Limb (tissue), 2 donors: Measurements from ENCODE around the gene PBLD.

Experiments used
- DNase-seq, 2 donors: peaks; one replicate each; pipeline ENCODE4 v3.0.0-alpha.2; 2016; ENCODE audit errors: extremely low spot score in 2 of 2

Gene PBLD

GRCh38 chr10:68332259-68333057 is at the start of gene PBLD:
TSS of gene PBLD (minus strand) at chr10:68332928. CDS start at chr10:68306844, 26,084 bp downstream.
- DNase-seq = peak; percentile 72 to 88

- DNase-seq = no peak
These were observed 38.9 kb upstream of the PBLD start for GRCh38 chr10:68371604-68372003.

- DNase-seq = no peak
These were observed 34.4 kb upstream of the PBLD start for GRCh38 chr10:68367121-68367520.

DNA sequence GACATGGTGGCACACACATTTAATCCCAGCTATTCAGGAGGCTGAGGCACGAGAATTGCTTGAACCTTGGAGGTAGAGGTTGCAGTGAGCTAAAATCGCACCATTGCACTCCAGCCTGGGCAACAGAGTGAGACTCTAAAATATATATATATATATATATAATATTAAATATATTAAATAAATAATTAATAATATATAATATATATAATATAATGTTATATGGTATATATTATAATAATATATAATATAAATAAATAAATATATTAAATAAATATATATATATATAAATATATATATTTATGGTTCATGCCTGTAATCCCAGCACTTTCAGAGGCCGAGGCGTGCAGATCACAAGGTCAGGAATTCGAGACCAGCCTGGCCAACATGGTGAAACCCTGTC is 33.9 kb upstream of the PBLD start:
- no peak for DNase-seq

GRCh38 chr10:68365611-68366010 is 32.9 kb upstream of the PBLD start:
- DNase-seq = no peak

DNA sequence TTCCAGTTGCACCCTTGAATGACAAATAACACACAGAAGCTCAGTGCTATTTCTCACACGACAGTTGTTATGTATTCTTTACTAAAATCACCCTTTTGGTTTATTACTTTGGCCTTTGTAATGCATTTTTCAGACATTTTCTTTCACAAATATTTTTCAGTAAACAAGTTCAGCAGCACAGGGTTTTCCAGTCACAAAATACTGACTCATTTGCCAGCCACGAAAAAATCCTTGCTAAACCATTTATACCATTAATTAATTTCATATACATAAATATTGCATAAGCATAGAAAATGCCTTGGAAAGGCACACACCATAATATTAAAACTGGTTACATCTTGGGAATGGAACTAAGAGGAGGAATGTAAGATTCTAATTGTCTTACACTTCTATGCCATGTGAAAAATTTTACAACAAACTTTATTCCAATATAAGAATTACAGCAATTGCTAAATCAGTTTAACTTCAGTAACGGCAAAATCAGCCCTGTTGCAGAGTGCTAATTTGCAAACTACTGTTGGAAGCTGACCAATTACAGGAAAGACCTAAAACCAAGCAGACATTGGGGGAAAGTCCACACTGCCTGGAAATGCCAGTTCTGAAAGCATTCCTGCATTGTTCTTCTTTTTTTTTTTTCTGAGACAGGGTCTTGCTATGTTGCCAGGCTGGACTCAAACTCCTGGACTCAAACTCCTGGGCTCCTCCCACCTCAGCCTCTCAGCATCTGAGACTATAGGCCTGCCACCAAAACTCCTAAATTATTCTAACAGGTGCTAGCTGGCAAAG is 31.6 kb upstream of the PBLD start:
- DNase-seq = no peak

DNA sequence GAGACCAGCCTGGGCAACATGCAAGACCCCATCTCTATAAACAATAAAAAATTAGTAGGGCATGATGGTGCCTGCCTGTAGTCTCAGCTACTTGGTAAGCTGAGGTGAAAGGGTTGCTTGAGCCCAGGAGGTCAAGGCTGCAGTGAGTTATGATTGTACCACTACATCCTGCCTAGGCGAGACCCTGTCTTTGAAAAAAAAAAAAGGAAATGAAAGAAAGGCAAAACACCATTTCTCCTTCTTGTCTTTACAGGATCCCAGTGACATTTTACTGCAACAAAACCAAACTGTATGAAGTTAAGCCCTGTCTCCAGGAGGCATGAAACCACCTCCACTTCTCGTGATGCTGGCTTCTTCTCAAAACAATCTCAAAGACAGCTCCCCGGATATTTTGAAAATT is 29.9 kb upstream of the PBLD start:
- no peak for DNase-seq

DNA sequence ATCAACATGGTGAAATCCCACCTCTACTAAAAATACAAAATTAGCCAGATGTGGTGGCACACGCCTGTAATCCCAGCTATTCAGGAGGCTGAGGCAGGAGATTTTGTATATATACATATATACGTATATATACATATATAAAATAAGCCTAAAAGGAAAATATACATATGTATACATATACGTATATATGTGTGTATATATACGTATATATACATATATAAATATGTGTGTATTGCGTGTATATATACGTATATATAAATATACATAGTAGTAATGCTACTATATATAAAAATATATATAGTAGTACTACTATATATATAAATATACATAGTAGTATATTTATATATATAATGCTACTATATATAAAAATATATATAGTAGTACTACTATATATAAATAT is 26.5 kb upstream of the PBLD start:
- no peak for DNase-seq

DNA sequence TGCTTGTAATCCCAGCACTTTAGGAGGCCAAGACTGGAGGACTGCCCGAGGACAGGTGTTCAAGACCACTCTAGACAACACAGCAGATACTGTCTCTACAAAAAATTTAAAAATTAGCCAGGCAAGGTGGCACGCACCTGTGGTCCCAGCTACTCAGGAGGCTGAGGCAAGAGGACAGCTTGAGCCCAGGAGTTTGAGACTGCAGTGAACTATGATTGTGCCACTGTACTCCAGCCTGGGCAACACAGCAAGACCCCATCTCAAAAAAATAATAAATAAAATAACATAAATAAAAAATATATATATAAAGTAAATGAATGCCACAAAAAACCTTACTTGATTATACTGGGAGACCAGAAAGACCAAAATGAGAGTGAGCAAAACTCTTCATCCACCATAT is 20.8 kb upstream of the PBLD start:
- no peak for DNase-seq

GRCh38 chr10:68348265-68348741 is 15.6 kb upstream of the PBLD start:
- peak in 1 of 2 donors; percentile 38 for DNase-seq

GRCh38 chr10:68346774-68347173 is 14.0 kb upstream of the PBLD start:
- DNase-seq = no peak

DNA sequence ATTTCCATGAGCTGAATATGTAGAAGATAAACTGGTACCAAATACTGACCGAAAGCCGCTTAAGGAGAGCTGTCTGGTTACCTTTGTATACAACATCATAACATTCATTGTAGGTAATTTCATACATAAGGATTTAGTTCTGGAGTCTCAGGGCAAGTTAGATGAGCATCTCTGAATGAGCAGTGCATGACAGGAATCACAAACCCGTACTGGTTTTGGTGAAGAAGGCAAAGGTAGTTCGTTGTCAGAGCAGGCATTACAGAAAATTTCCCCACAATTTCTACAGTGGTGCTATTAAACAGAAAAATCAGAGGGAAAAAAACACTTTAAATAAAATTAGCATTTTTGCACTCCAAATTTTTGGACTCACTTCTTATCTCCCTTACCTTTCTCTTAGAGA is 12.9 kb upstream of the PBLD start:
- DNase-seq = no peak

GRCh38 chr10:68342909-68343516 is 10.3 kb upstream of the PBLD start:
- no peak for DNase-seq

DNA sequence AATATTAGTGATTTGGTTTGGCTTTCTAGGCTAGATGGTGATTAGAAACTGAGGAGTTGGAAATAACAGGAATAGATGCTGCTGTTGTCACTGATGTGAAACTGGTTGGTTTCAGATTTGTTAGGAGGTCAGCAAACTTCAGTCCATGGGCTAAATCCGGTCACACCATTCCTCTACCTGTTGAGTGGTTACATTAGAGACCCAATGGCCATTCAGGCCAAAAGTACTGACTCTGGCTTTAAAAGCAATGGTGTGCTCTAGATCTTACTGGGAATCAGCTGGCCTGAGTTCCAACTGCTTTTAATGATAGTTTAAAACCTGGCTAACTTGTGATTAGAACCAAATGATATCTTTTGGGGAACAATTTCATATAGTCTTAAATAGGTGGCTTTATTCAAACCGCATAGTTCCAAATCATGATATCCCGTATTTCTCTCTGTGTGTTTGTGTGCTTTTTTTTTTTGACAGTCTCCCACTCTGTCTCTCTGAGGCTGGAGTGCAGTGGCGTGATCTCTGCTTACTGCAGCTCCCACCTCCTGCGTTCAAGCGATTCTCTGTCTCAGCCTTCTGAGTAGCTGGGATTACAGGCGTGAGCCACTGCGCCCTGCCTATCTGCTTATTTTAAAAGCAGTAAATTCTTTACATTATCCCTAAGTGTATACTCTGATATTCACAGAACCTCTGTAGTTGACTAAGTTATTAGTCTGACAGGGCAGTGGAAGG is 7.8 kb upstream of the PBLD start:
- DNase-seq = no peak

DNA sequence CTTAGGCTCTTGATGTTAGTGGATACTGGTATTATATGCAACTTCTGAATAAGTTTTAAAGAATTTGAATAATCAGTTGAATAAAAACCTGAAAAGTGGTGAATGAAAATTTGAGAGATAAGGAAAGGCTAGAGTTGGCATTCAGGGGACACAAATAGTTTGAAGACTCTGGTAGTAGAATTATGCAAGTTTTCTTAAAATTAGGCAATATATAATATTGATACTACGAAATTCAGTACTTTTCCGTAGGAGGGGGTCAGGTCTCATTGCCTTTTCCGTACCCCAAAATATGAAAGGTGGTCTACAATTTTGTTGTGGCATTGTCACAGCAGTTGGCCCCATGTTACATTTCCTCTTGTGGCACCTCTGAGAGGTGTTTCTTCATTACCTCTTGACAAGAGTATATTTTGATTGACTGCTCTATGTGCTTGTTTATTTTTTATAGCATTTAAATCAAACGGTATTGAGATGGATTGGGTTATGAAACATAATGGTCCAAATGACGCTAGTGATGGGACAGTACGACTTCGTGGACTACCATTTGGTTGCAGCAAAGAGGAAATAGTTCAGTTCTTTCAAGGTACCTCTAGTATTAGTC is 4.1 kb upstream of the PBLD start:
- no peak for DNase-seq

DNA sequence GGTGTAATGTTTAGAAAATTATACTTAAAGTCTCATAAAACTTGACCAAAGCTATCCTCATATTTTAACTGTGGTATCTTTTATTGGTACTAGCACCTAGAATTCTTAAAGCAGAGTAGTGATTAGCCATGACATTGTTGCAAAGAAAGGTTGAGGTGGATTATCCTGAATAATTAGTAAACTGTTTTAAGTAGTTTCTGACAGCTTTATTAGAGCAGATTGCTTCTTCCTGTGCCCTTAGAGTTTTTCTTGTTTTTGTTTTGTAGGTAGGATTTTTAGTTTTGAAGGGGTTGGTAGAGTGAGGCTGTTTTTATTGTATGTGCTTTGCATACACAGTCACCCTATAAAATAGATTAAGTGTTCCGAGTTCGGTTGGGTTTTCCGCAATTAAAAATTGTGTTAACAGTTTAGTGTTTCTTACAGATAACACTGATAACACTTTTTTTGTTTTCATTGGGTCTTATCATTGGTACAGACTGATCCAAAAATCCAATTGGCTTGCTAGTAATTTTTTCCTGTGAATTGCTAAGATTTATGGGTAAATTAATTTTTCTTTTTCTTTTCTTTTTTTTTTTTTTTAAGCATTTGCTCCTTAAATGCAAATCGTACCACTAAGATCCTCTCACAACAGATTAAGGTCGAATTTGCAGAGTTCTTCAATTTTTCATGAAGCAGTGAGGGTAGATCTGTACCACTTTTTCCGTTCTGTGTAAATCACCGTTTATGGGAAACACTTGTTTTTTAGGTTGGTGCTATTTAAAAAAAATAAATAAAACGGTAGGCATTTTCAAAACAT is 2.1 kb upstream of the PBLD start:
- no peak for DNase-seq

- no peak for DNase-seq
These were observed 1.0 kb upstream of the PBLD start for GRCh38 chr10:68333440-68334431.

- DNase-seq = no peak
These were observed 299 bp upstream of the PBLD start for GRCh38 chr10:68333058-68333395.
